Thyroid gland (tissue), 4 donors: ENCODE data around the gene PREX1. TPM values are rescaled to one million over a fixed set of nuclear protein-coding genes. Genes with fewer than 3 reads are reported as not detected.

ENCODE experiments used
- DNase-seq, 2 donors: peaks; one replicate each; pipeline ENCODE4 v3.0.0-alpha.2; 2019
- H3K27ac ChIP-seq, 3 donors: fragments of 200-600 bp; sonication (generic); 1 replicate in 2 of 3; 2 replicates in 1 of 3; pipeline ENCODE4 v1.5.1; 2016 to 2019; ENCODE audit warnings: mild to moderate bottlenecking in 1 of 3, moderate library complexity in 1 of 3
- H3K27me3 ChIP-seq: fragments of 200-600 bp; sonication (generic); one replicate; pipeline ENCODE4 v1.5.1; 2019
- H3K36me3 ChIP-seq, 2 donors: fragments of 200-600 bp; sonication (generic); one replicate each; pipeline ENCODE4 v1.5.1; 2016 to 2019
- H3K4me1 ChIP-seq, 2 donors: fragments of 200-600 bp; sonication (generic); one replicate each; pipeline ENCODE4 v1.5.1; 2017 to 2019
- H3K4me3 ChIP-seq, 3 donors: fragments of 200-600 bp; sonication (generic); replicated peaks in 1 of 3; 1 replicate in 2 of 3; 2 replicates in 1 of 3; pipeline ENCODE4 v1.5.1; 2016; ENCODE audit warnings: mild to moderate bottlenecking in 1 of 3
- H3K9me3 ChIP-seq: fragments of 200-600 bp; sonication (generic); one replicate; pipeline ENCODE4 v1.5.1; 2017
- POLR2A ChIP-seq, 2 donors: fragments of 450-650 bp; IDR thresholded peaks; one replicate each; pipeline ENCODE4 v1.6.1; 2017; ENCODE audit warnings: antibody characterized with exemption in 2 of 2, mild to moderate bottlenecking in 2 of 2, moderate library complexity in 1 of 2
- WGBS, 2 donors: methylation state at CpG; one replicate each; pipeline ENCODE4 v1.1.5; 2017; 5-methylcytosine and 5-hydroxymethylcytosine counted together
- intact Hi-C: fragments of 100-400 bp; cut with DNase I; formaldehyde crosslinking; loops from one replicate; pipeline ENCODE4 v1.15.1; 2023
- total RNA-seq, 4 donors: library from RNA; depleted of rRNA; stranded (reverse); fragments of >200 nt; gene quantifications; one replicate each; pipeline ENCODE4 v1.2.3, GENCODE V29; 2016
- TF ChIP-seq, protein P1 (sequence below), 6 experiments: fragments of 200-600 bp in 3 of 6; fragments of 450-650 bp in 3 of 6; sonication (generic) in 3 of 6; IDR thresholded peaks; one replicate each; pipeline ENCODE4 v1.5.1; 2016 to 2019; ENCODE audit warnings: antibody characterized with exemption in 6 of 6, mild to moderate bottlenecking in 2 of 6, inconsistent platforms in 1 of 6, moderate library complexity in 1 of 6

PREX1 gene
- total RNA-seq, 4 donors from 2014 or later = 10.2 to 42.7 (median 18.7) TPM

DNA sequence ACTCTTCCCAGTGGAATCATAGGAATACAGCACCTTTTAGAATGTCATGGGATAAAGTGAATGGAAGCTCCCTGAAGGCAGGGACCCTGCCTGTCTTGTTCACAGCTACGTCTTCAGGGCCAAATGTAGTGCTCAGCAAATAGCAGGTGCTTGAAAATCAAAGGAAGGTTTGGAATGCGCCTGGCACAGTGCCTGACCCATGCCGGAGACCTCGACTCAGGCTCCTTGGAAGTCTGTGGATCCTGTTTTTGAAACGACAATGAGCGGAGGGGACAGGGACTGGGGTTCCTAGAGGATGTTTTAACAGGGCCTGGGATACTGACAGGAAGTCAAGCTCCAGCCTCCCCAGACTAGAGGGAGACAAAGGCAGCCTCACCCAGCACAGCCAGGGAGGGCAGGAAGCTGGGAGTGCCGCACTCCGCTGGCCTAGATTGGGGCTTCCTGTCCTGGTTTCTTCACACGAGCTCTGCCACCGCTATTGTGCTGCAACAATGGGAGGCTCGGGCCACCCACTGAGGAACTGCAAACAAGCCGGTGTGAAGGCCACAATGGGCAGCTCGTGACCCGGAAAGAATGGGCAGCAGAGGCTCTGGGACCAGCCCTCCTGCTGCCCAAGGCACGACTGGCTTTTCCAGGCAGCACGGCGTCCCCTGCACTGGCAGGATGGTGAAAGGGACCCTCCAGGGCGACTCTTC lies 76.7 kb downstream of the PREX1 start:
- 56 to 68% methylated on average over 14 to 16 of the region's 18 CpGs for WGBS, 2 donors
- Histone ChIP-seq H3K9me3 (no peaks in the 10 kb centered on the region), H3K27me3 (no peaks in the 10 kb centered on the region), H3K4me3 (no peak overlapping the region), H3K4me1 (no peaks in the 10 kb centered on the region), H3K27ac (peak overlapping the region in 1 of 3 donors; percentile 36), H3K36me3 (no peaks in the 10 kb centered on the region)
- TF ChIP-seq, protein P1, sequence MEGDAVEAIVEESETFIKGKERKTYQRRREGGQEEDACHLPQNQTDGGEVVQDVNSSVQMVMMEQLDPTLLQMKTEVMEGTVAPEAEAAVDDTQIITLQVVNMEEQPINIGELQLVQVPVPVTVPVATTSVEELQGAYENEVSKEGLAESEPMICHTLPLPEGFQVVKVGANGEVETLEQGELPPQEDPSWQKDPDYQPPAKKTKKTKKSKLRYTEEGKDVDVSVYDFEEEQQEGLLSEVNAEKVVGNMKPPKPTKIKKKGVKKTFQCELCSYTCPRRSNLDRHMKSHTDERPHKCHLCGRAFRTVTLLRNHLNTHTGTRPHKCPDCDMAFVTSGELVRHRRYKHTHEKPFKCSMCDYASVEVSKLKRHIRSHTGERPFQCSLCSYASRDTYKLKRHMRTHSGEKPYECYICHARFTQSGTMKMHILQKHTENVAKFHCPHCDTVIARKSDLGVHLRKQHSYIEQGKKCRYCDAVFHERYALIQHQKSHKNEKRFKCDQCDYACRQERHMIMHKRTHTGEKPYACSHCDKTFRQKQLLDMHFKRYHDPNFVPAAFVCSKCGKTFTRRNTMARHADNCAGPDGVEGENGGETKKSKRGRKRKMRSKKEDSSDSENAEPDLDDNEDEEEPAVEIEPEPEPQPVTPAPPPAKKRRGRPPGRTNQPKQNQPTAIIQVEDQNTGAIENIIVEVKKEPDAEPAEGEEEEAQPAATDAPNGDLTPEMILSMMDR (IDR thresholded peaks at IDR 0.05) = no peak
- no peak for TF ChIP-seq POLR2A (IDR thresholded peaks at IDR 0.05)
- peak; percentile 15 to 20 for DNase-seq
- intact Hi-C loops = no loop called here

DNA sequence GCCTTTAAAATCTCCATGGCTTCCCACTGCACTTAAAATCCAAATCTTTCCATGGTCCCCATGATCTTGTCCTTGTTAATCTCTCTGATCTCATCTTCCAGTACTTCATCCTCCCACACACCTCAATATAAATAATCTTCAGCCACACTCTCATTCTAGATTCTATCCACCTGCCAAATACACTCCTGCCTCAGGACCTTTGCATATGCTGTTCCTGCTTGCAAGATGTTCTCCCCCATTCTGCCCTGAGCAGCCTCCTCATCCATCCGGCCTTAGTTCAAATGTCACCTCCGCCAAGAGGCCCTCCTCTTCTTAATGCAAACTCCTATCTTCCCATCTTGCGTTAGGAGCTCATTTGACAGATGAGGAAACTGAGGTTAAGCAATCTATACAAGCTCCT lies 77.4 kb downstream of the PREX1 start:
- H3K4me1 ChIP-seq = no peaks in the 10 kb centered on the region
- no peak overlapping the region for H3K4me3 ChIP-seq
- TF ChIP-seq, protein P1 (IDR thresholded peaks at IDR 0.05) = no peak
- TF ChIP-seq POLR2A (IDR thresholded peaks at IDR 0.05) = no peak
- H3K9me3 ChIP-seq = no peaks in the 10 kb centered on the region
- H3K27me3 ChIP-seq = no peaks in the 10 kb centered on the region
- 96 to 97% methylated on average over 3 of the region's 3 CpGs for WGBS, 2 donors
- no peak overlapping the region for H3K27ac ChIP-seq
- H3K36me3 ChIP-seq = no peaks in the 10 kb centered on the region
- intact Hi-C loops = no loop called here
- DNase-seq = no peak

DNA sequence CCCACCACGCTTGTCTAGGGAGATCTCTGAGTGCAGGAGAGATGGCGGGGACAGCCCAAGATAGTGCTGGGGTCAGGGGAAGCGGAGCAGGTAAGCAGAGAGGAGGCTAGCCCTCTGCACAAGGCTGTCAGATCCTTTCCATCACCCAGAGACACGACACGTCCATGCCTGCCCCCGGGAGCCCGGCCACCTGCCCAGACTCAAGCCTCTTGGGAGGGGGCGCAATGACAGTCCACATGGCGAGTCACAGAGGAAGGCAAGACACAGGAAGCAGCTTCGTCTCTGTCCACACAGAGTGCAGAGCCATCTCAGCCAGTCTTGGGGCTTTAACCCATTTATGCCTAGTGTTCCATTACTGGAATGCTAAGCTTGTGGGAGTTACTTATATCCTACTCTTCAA lies 78.4 kb downstream of the PREX1 start:
- TF ChIP-seq, protein P1 (IDR thresholded peaks at IDR 0.05) = no peak
- no peak for TF ChIP-seq POLR2A (IDR thresholded peaks at IDR 0.05)
- WGBS, 2 donors = 90 to 91% methylated on average over 10 of the region's 10 CpGs

DNA sequence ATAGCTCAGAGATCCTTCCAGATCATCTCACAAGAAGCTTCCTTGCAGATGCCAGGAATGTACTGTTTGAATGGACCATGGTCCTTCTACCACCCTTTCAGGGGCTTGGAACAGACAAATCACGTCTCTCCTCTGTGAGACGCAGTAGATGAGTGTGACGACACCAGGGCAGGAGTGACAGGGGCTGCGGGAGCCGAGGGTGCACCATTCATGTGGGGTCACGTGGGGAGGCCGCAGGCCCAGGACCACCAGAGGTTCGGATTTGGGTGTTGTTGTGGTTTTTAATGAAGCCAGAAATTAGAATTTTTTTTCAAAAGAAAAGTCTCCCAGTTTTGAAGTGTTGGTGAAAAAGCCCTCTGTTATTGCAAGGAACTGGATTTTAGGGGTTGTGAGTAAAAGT lies 79.2 kb downstream of the PREX1 start:
- no peak overlapping the region for H3K27ac ChIP-seq
- no peaks in the 10 kb centered on the region for H3K4me1 ChIP-seq
- no peak for TF ChIP-seq POLR2A (IDR thresholded peaks at IDR 0.05)
- TF ChIP-seq, protein P1 (IDR thresholded peaks at IDR 0.05) = no peak
- H3K36me3 ChIP-seq = no peaks in the 10 kb centered on the region
- no peak for DNase-seq
- H3K4me3 ChIP-seq = no peak overlapping the region
- H3K27me3 ChIP-seq = no peaks in the 10 kb centered on the region
- no peaks in the 10 kb centered on the region for H3K9me3 ChIP-seq
- 93 to 94% methylated on average over 8 of the region's 8 CpGs for WGBS, 2 donors
- intact Hi-C loops = no loop called here

More for the DNA sequence above, 78.4 kb downstream of the PREX1 start:
- intact Hi-C loops = no loop called here
- H3K4me3 ChIP-seq = no peak overlapping the region
- H3K4me1 ChIP-seq = no peaks in the 10 kb centered on the region
- no peaks in the 10 kb centered on the region for H3K36me3 ChIP-seq
- H3K27me3 ChIP-seq = no peaks in the 10 kb centered on the region
- no peak overlapping the region for H3K27ac ChIP-seq
- no peak for DNase-seq
- no peaks in the 10 kb centered on the region for H3K9me3 ChIP-seq

DNA sequence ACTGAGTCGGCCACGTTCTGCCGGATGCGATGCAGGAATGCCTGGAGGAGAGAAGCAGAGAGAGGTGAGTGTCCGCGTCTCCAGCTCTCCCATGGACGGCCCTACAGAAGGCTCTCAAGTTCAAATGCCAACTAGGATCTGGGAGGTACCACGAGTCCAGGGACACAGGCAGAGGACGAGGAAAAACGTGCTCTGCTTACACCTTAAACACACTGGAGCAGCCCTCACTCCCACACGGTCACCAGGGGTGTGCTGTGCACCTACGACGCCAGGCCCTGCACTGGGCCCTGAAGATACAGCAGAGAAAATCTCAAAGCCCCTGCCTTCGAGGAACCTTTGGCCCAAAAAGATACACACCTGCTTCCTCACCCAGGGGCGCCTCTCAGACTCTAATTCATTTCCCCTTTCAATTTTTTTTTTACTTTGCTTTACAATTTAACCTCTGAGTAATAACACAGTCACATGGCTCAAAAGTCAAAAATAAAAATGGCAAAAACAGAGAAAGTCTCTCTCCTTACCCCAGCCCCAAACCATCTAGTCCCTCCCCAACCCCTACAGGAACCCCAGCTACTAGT lies 79.9 kb downstream of the PREX1 start:
- Histone ChIP-seq H3K27me3 (no peaks in the 10 kb centered on the region), H3K27ac (no peak overlapping the region), H3K4me3 (no peak overlapping the region), H3K36me3 (no peaks in the 10 kb centered on the region), H3K9me3 (no peaks in the 10 kb centered on the region), H3K4me1 (no peaks in the 10 kb centered on the region)
- intact Hi-C loops = no loop called here
- 84 to 85% methylated on average over 15 of the region's 15 CpGs for WGBS, 2 donors
- TF ChIP-seq, protein P1 (IDR thresholded peaks at IDR 0.05) = no peak
- no peak for TF ChIP-seq POLR2A (IDR thresholded peaks at IDR 0.05)
- no peak for DNase-seq
